A673 (cell line): Measurements from ENCODE around the gene PFN2. TPM values are rescaled to one million over a fixed set of nuclear protein-coding genes. Genes with fewer than 3 reads are reported as not detected.

Experiments
- BruUV-seq: library from RNA; stranded (reverse); fragments of 400-500 nt; replicated peaks from 2 replicates; lab custom pipeline; 2021; lab: Mats Ljungman, UMichigan
- CTCF ChIA-PET: fragments of 300-600 bp; sonication (Branson Sonifier 250); formaldehyde crosslinking; loops from one replicate; lab custom pipeline; 2022; ENCODE audit warnings: antibody characterized with exemption; lab: Charles Lee
- POLR2A ChIA-PET: fragments of 300-600 bp; sonication (Branson Sonifier 250); formaldehyde crosslinking; loops from one replicate; lab custom pipeline; 2022; ENCODE audit warnings: antibody characterized with exemption; ENCODE audit not compliant: low non-redundant PET; lab: Charles Lee
- DNase-seq: peaks from one replicate; pipeline ENCODE4 v3.0.0-alpha.2; 2015; ENCODE audit warnings: low spot score
- H3K27ac ChIP-seq: fragments of 200-600 bp; sonication (generic); 2 replicates; pipeline ENCODE4 v1.5.1; 2016; ENCODE audit warnings: mixed run types, low read depth, mild to moderate bottlenecking, mixed read lengths, antibody characterized with exemption, low read length; ENCODE audit not compliant: poor library complexity, severe bottlenecking
- H3K27me3 ChIP-seq: fragments of 200-600 bp; sonication (generic); replicated peaks from 2 replicates; pipeline ENCODE4 v1.6.1; 2017; ENCODE audit warnings: mixed run types, low read depth, mild to moderate bottlenecking, mixed read lengths, antibody characterized with exemption, low read length; ENCODE audit not compliant: insufficient read depth, poor library complexity
- H3K36me3 ChIP-seq: fragments of 200-600 bp; sonication (generic); 2 replicates; pipeline ENCODE4 v1.6.1; 2016; ENCODE audit warnings: mixed run types, mild to moderate bottlenecking, mixed read lengths, antibody characterized with exemption, low read length; ENCODE audit not compliant: insufficient read depth, poor library complexity, severe bottlenecking
- H3K4me1 ChIP-seq: fragments of 200-600 bp; sonication (generic); 2 replicates; pipeline ENCODE4 v1.6.1; 2017; ENCODE audit warnings: mixed run types, mild to moderate bottlenecking, mixed read lengths, antibody characterized with exemption, low read length; ENCODE audit not compliant: insufficient read depth, poor library complexity, severe bottlenecking
- H3K4me3 ChIP-seq: fragments of 200-600 bp; sonication (generic); 2 replicates; pipeline ENCODE4 v1.5.1; 2016; ENCODE audit warnings: low read depth, mixed run types, mild to moderate bottlenecking, mixed read lengths, low read length; ENCODE audit not compliant: poor library complexity, severe bottlenecking
- H3K9me3 ChIP-seq: fragments of 200-600 bp; sonication (generic); 2 replicates; pipeline ENCODE4 v1.6.1; 2016; ENCODE audit warnings: mixed run types, low read depth, mild to moderate bottlenecking, mixed read lengths, antibody characterized with exemption, low read length; ENCODE audit not compliant: poor library complexity, severe bottlenecking
- CTCF ChIP-seq: fragments of 300-800, 200-600 bp; sonication (generic); conservative IDR thresholded peaks from 2 replicates; pipeline ENCODE4 v1.5.1; 2017; ENCODE audit warnings: low read depth, mild to moderate bottlenecking, antibody characterized with exemption, low read length, moderate library complexity, mixed read lengths
- EZH2 ChIP-seq: fragments of 200-600 bp; sonication (generic); IDR thresholded peaks from 2 replicates; pipeline ENCODE4 v1.6.1; 2017; ENCODE audit warnings: borderline replicate concordance, low read depth, mild to moderate bottlenecking, mixed read lengths, antibody characterized with exemption, low read length; ENCODE audit not compliant: poor library complexity, severe bottlenecking
- intact Hi-C: fragments of 100-400 bp; cut with micrococcal nuclease; formaldehyde crosslinking; loops from one replicate; pipeline ENCODE4 v1.10.0; 2022; ENCODE audit not compliant: unreplicated experiment
- total RNA-seq: library from RNA; stranded (reverse); gene quantifications from 2 replicates; pipeline ENCODE4 v1.2.3, GENCODE V29; 2021

PFN2 gene
- total RNA-seq, 1 experiment from 2014 or later, result 374 TPM

DNA sequence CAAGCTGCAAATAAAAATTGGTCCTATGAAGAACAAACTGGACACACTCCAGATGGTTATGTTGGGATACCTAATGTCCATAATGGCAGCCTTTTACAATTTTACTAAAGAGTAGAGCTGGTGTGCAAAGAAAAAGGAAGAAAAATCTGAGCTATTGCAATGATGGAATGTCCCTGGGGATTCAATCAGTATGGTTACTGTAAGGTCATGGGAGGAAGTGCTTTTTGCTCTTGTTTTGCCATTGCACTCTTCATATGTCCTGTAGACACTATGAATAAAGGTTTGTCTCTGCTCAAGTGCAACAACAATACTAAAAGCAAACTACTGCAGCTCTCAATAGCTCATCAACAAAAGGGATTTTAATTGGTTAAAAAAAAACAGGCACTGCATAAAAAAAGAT is 5.4 kb downstream of the PFN2 start:
- ChIA-PET CTCF (interaction anchor here (0.6 kb wide), 1 partner anchor 1452 kb away, joined by 4 read pairs; no protein-coding TSS in a partner anchor), POLR2A (no interaction called here)
- intact Hi-C loops, result loop anchor here (10.0 kb wide), 1 partner anchor 530 kb away; no protein-coding TSS in a partner anchor
- Histone ChIP-seq H3K4me3 (no peak overlapping the region), H3K27ac (no peak overlapping the region), H3K36me3 (peaks cover 66% of the 10 kb centered on the region), H3K27me3 (no peaks in the 10 kb centered on the region), H3K9me3 (no peaks in the 10 kb centered on the region), H3K4me1 (peaks cover 42% of the 10 kb centered on the region)
- BruUV-seq, result no TSS peak
- no peak for TF ChIP-seq EZH2
- TF ChIP-seq CTCF, result no peak
- no peak for DNase-seq

- Histone ChIP-seq H3K4me1 (peaks cover 42% of the 10 kb centered on the region), H3K27me3 (no peaks in the 10 kb centered on the region), H3K27ac (no peak overlapping the region), H3K4me3 (no peak overlapping the region), H3K36me3 (peaks cover 66% of the 10 kb centered on the region), H3K9me3 (no peaks in the 10 kb centered on the region)
- no TSS peak for BruUV-seq
- intact Hi-C loops, result loop anchor here (10.0 kb wide), 1 partner anchor 531 kb away; no protein-coding TSS in a partner anchor
- TF ChIP-seq CTCF, result no peak
- TF ChIP-seq EZH2, result no peak
- CTCF ChIA-PET, result no interaction called here
- DNase-seq, result no peak
- POLR2A ChIA-PET, result interaction anchor here (0.7 kb wide), 1 partner anchor 253 kb away, joined by 3 read pairs; no protein-coding TSS in a partner anchor
Observed at GRCh38 chr3:149964291-149964690, 6.4 kb downstream of the PFN2 start.

GRCh38 chr3:149963485-149963884 is 7.2 kb downstream of the PFN2 start:
- Histone ChIP-seq H3K27ac (no peak overlapping the region), H3K27me3 (no peaks in the 10 kb centered on the region), H3K4me3 (no peak overlapping the region), H3K4me1 (peaks cover 42% of the 10 kb centered on the region), H3K36me3 (peaks cover 66% of the 10 kb centered on the region), H3K9me3 (no peaks in the 10 kb centered on the region)
- ChIA-PET CTCF (no interaction called here), POLR2A (no interaction called here)
- no peak for DNase-seq
- intact Hi-C loops, result loop anchor here (10.0 kb wide), 1 partner anchor 531 kb away; no protein-coding TSS in a partner anchor
- BruUV-seq, result no TSS peak
- TF ChIP-seq EZH2, result no peak
- no peak for TF ChIP-seq CTCF
